Endothelial cell of umbilical vein (primary cell): ENCODE data around the gene FIZ1.

Source experiments
- EZH2 ChIP-seq: IDR thresholded peaks from 2 replicates; pipeline ENCODE4 v1.6.1; 2012; ENCODE audit warnings: borderline replicate concordance, low read depth, mild to moderate bottlenecking, moderate library complexity, low read length, inconsistent platforms; ENCODE audit not compliant: severe bottlenecking
- TF ChIP-seq, protein P1 (sequence below), 2 donors: IDR thresholded peaks; 1 replicate in 1 of 2; 2 replicates in 1 of 2; pipeline ENCODE4 v1.5.1; 2011; ENCODE audit warnings: low read length in 2 of 2, mild to moderate bottlenecking in 2 of 2, moderate library complexity in 2 of 2, control low read depth in 1 of 2, inconsistent platforms in 1 of 2, low read depth in 1 of 2; ENCODE audit not compliant: insufficient read depth in 1 of 2; ENCODE audit errors: extremely low read depth in 1 of 2

DNA sequence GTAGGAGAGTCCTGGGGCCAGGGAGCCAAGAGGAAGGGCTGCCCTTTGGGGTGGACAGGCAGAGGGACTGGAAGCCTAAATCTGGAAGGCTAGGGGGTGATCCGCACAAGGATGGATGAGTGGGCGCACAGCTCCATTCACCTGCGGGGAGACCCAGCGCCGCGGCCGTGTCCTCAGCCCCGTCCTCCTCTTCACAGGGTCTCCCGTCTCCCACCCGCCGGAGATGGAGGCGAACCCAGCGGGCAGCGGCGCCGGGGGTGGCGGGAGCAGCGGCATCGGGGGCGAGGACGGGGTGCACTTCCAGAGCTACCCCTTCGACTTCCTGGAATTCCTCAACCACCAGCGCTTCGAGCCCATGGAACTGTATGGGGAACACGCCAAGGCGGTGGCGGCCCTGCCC lies 14.1 kb upstream of the FIZ1 start:
- TF ChIP-seq, protein P1, sequence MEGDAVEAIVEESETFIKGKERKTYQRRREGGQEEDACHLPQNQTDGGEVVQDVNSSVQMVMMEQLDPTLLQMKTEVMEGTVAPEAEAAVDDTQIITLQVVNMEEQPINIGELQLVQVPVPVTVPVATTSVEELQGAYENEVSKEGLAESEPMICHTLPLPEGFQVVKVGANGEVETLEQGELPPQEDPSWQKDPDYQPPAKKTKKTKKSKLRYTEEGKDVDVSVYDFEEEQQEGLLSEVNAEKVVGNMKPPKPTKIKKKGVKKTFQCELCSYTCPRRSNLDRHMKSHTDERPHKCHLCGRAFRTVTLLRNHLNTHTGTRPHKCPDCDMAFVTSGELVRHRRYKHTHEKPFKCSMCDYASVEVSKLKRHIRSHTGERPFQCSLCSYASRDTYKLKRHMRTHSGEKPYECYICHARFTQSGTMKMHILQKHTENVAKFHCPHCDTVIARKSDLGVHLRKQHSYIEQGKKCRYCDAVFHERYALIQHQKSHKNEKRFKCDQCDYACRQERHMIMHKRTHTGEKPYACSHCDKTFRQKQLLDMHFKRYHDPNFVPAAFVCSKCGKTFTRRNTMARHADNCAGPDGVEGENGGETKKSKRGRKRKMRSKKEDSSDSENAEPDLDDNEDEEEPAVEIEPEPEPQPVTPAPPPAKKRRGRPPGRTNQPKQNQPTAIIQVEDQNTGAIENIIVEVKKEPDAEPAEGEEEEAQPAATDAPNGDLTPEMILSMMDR (IDR thresholded peaks at IDR 0.05; ENCODE audit: extremely low read depth in 1 of 2, insufficient read depth in 1 of 2, low read depth in 1 of 2, low read length in 2 of 2) = no peak
- no peak for TF ChIP-seq EZH2
